ENCODE results near the gene PDILT. TPM values are rescaled to one million over a fixed set of nuclear protein-coding genes. Genes with fewer than 3 reads are reported as not detected.

The PDILT gene
- total RNA-seq, 1 experiment from 2014 or later, result not detected

DNA sequence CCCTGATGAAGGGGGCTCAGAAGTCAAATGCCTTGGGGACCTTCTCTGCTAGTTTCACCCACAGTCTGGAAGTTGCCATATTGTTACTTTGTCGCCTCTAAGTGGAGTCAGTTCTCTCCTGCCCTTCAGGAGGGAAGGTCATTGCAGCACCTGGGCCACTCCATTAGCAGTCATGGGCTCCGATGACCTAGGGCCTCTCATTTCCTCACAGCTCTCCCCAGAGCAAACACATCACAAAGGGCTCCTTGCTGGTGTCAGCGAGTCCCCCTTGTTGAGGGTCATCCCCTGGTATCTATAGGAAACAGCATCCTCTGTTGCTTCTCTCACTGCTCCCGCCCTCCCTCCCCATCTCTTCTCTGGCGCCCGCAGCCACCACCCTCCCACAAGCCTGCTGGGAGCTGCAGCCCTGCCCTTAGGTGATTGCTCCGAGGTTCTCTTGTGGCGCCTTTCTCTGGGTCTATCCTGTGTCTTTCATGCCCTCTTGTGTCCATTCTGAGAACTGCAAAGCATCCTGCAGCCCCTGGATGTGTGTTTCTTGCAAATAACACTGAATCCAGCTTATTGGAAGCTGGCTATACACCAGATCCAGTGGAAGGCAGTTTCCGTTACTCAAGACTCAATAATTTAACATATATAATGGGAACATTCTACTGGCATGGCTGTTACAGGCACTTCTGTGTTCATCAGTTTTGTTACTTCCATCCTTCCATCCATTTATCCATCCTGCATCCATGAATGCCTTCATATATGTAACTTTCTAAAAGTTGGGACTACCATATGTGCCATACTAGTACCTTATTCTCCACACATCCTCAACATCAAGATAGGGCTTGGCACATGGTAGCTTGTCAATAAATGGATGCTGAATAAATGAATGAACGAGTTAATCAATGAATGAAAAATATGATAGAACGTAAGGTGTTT is 21.2 kb downstream of the PDILT start:
- Mint-ChIP-seq H3K9me3 (ENCODE audit: unreplicated experiment) (no peaks in the 10 kb centered on the region), H3K27me3 (ENCODE audit: insufficient read depth, unreplicated experiment) (peaks cover 5% of the 10 kb centered on the region), H3K4me1 (ENCODE audit: low read depth, unreplicated experiment) (no peaks in the 10 kb centered on the region), H3K36me3 (ENCODE audit: insufficient read depth, unreplicated experiment) (no peaks in the 10 kb centered on the region), H3K27ac (ENCODE audit: unreplicated experiment) (no peak overlapping the region), H3K4me3 (ENCODE audit: unreplicated experiment) (no peak overlapping the region)
- no peaks in the 10 kb centered on the region for H3K36me3 ChIP-seq (ENCODE audit: control insufficient read depth, insufficient read depth, low read length)
- ChIA-PET CTCF (interaction anchor here (0.6 to 2.0 kb wide), 7 partner anchors 21 to 848 kb away, joined by 3 to 14 read pairs (median 3); partner anchors contain the start of gene PDILT), POLR2A (no interaction called here)
- no TSS peak for BruUV-seq (replicated peaks)
- no peaks in the 10 kb centered on the region for H3K4me1 ChIP-seq
- TF ChIP-seq, protein P1, sequence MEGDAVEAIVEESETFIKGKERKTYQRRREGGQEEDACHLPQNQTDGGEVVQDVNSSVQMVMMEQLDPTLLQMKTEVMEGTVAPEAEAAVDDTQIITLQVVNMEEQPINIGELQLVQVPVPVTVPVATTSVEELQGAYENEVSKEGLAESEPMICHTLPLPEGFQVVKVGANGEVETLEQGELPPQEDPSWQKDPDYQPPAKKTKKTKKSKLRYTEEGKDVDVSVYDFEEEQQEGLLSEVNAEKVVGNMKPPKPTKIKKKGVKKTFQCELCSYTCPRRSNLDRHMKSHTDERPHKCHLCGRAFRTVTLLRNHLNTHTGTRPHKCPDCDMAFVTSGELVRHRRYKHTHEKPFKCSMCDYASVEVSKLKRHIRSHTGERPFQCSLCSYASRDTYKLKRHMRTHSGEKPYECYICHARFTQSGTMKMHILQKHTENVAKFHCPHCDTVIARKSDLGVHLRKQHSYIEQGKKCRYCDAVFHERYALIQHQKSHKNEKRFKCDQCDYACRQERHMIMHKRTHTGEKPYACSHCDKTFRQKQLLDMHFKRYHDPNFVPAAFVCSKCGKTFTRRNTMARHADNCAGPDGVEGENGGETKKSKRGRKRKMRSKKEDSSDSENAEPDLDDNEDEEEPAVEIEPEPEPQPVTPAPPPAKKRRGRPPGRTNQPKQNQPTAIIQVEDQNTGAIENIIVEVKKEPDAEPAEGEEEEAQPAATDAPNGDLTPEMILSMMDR (IDR thresholded peaks at IDR 0.05; ENCODE audit: insufficient read depth in 1 of 2, low read depth in 1 of 2, low read length in 1 of 2, severe bottlenecking in 1 of 2, unreplicated experiment in 1 of 2), result peak; percentile 62 to 80
- H3K27me3 ChIP-seq (replicated peaks; ENCODE audit: control insufficient read depth, insufficient read depth, low read length), result no peaks in the 10 kb centered on the region
- intact Hi-C loops (cut with micrococcal nuclease; ENCODE audit: unreplicated experiment), result loop anchor here (1.0 to 10.0 kb wide), 4 partner anchors 311 to 779 kb away; partner anchors contain the start of gene ACSM1
- H3K9me3 ChIP-seq, result no peaks in the 10 kb centered on the region
- DNase-seq, result peak; percentile 71 to 74
- no peak overlapping the region for H3K4me3 ChIP-seq (ENCODE audit: low read depth, low read length)

DNA sequence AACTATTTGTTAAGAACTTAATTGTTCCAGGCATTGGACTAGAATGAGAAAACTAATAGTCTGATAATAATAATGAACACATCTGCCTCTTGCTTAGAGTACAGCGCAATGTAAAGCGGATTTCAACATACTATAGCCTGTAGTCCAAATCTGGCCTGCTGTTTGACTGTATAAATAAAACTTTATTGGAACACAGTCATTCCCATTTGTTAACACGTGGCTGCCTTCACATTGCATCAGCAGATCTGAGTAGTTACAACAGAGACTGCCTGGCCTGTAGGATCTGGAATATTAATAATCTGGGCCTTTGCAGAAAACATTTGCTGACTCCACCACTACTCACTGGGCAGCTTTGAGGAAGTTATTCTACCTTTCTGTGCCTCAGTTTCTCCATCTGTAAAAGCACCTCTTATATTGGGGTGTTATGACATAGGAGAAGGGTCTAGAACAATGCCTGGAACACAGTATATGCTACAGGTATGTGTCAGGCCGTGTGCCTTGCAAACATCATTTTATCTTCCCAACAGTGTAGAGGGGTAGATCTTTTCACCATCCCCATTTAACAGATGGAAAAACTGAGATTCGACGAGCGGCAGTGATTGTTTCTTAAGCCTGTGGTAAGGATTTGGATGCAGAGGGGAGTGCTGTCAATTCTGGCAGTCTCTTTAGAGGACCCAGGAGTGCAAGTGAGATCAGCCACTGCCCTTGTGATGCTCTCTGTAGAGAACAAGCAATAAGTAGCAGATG is 22.2 kb downstream of the PDILT start:
- Histone ChIP-seq H3K36me3 (ENCODE audit: control insufficient read depth, insufficient read depth, low read length) (no peaks in the 10 kb centered on the region), H3K4me3 (ENCODE audit: low read depth, low read length) (no peak overlapping the region), H3K27me3 (replicated peaks; ENCODE audit: control insufficient read depth, insufficient read depth, low read length) (no peaks in the 10 kb centered on the region), H3K9me3 (no peaks in the 10 kb centered on the region), H3K4me1 (no peaks in the 10 kb centered on the region)
- no TSS peak for BruUV-seq (replicated peaks)
- intact Hi-C loops (cut with micrococcal nuclease; ENCODE audit: unreplicated experiment), result loop anchor here (2.0 to 10.0 kb wide), 3 partner anchors 312 to 778 kb away; partner anchors contain the start of gene ACSM1
- H3K27me3 Mint-ChIP-seq (ENCODE audit: insufficient read depth, unreplicated experiment), result peaks cover 4% of the 10 kb centered on the region
- POLR2A ChIA-PET, result no interaction called here
- H3K9me3 Mint-ChIP-seq (ENCODE audit: unreplicated experiment), result no peaks in the 10 kb centered on the region
- H3K4me1 Mint-ChIP-seq (ENCODE audit: low read depth, unreplicated experiment), result no peaks in the 10 kb centered on the region
- TF ChIP-seq, protein P1 (IDR thresholded peaks at IDR 0.05; ENCODE audit: insufficient read depth in 1 of 2, low read depth in 1 of 2, low read length in 1 of 2, severe bottlenecking in 1 of 2, unreplicated experiment in 1 of 2), result no peak
- no peak overlapping the region for H3K27ac Mint-ChIP-seq (ENCODE audit: unreplicated experiment)
- CTCF ChIA-PET, result interaction anchor here (0.8 to 2.0 kb wide), 3 partner anchors 475 to 758 kb away, joined by 4 to 14 read pairs (median 7); no protein-coding TSS in a partner anchor
- no peak for DNase-seq
- no peak overlapping the region for H3K4me3 Mint-ChIP-seq (ENCODE audit: unreplicated experiment)
- no peaks in the 10 kb centered on the region for H3K36me3 Mint-ChIP-seq (ENCODE audit: insufficient read depth, unreplicated experiment)

DNA sequence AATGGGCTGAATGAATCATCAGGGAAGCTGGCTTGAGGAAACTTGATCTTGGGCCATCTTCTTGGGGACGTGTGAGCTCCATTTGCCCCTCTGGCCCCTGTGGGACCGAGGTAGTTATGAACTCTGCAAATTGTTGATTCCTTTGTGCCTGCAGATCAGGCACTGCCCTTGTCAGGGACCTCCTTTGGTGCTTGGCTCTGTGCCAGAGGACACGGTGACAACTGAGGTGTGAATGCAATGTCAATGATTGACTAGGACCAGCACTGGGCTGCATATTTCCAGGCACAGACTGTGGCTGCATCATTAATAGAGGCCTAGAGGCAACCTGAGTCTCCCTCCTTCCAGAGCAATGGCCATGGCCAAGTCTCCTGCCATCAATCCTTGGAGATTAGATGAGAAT is 23.8 kb downstream of the PDILT start:
- no TSS peak for BruUV-seq (replicated peaks)
- Histone ChIP-seq H3K27me3 (replicated peaks; ENCODE audit: control insufficient read depth, insufficient read depth, low read length) (no peaks in the 10 kb centered on the region), H3K9me3 (no peaks in the 10 kb centered on the region), H3K4me3 (ENCODE audit: low read depth, low read length) (no peak overlapping the region), H3K36me3 (ENCODE audit: control insufficient read depth, insufficient read depth, low read length) (no peaks in the 10 kb centered on the region), H3K4me1 (no peaks in the 10 kb centered on the region)
- Mint-ChIP-seq H3K27me3 (ENCODE audit: insufficient read depth, unreplicated experiment) (peaks cover 4% of the 10 kb centered on the region), H3K9me3 (ENCODE audit: unreplicated experiment) (no peaks in the 10 kb centered on the region), H3K36me3 (ENCODE audit: insufficient read depth, unreplicated experiment) (no peaks in the 10 kb centered on the region), H3K4me3 (ENCODE audit: unreplicated experiment) (no peak overlapping the region), H3K27ac (ENCODE audit: unreplicated experiment) (no peak overlapping the region), H3K4me1 (ENCODE audit: low read depth, unreplicated experiment) (no peaks in the 10 kb centered on the region)
- intact Hi-C loops (cut with micrococcal nuclease; ENCODE audit: unreplicated experiment), result loop anchor here (10.0 kb wide), 2 partner anchors 314 to 776 kb away; partner anchors contain the start of gene ACSM1
- ChIA-PET CTCF (interaction anchor here (0.6 to 0.7 kb wide), 2 partner anchors 117 to 668 kb away, joined by 3 read pairs; no protein-coding TSS in a partner anchor), POLR2A (no interaction called here)
- DNase-seq, result no peak
- TF ChIP-seq, protein P1 (IDR thresholded peaks at IDR 0.05; ENCODE audit: insufficient read depth in 1 of 2, low read depth in 1 of 2, low read length in 1 of 2, severe bottlenecking in 1 of 2, unreplicated experiment in 1 of 2), result no peak
